Smooth muscle cell of the brain vasculature (primary cell): Measurements from ENCODE around the gene BCO1.

Experiments
- DNase-seq: peaks from one replicate; pipeline ENCODE4 v3.0.0-alpha.2; 2012; ENCODE audit warnings: low read depth, low spot score

BCO1 gene

DNA sequence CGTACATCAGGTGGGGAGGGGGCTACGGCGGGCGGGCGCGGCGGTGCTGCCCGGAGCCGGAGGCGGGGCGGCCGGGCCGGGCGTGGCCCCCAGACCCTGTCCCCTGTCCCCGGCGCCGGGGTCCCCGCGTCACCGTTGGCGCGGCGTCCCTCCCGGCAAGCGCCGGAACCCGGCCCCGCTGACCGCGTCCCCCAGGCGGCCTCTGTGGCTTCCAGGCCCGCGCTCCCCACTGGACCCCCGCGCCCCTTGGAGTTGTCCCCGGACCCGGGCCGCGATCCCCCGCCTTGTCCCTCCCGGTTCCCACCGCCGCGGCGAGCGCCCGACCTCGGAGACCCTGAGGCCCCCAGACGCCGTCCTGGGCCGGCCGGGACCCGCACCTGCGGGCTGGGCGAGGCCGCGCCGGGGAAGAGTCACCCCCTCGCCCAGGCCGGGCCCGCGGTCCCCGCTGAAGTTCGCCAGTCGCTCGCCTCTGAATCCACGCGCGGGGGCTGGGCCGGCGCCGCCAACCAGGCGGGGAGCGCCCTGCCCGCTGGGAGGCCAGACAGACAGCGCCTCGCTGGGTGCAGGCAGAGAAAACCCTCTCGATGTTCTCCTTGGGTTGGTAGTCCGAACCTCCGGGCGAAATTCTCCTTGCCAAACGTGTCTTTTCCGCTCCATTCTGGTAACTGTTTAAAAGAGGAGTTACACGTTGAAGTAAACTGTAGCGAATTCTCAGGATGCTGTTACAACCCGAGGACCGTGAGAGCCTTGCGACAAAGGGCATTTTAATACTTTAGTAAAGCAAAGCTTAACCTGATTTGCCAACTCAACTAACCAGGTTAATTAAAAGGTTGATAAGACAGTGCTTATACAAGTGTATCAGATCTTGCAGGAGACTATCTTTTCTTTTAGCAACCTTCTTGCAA, 77.0 kb downstream of the BCO1 start:
- no peak for DNase-seq

GRCh38 chr16:81316176-81316496, 77.6 kb downstream of the BCO1 start:
- DNase-seq, result no peak

DNA sequence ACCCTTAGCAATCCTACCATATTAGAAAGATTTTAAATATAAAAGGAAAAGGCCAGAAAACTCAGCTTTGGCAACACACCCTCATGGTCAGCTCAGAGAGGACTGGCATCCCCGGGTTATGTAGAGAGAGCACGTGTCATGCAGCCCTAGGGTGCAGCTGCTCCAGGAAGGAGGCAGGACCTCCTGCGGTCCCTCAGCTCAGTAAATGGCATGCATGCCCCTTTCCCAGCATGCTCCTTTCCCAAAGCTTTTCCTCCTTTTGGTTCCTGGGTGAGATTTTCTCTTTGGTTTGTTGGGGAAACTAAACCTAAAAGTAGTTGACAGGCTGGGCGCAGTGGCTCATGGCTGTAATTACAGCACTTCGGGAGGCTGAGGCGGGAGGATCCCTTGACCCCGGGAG, 80.2 kb downstream of the BCO1 start:
- DNase-seq, result no peak

DNA sequence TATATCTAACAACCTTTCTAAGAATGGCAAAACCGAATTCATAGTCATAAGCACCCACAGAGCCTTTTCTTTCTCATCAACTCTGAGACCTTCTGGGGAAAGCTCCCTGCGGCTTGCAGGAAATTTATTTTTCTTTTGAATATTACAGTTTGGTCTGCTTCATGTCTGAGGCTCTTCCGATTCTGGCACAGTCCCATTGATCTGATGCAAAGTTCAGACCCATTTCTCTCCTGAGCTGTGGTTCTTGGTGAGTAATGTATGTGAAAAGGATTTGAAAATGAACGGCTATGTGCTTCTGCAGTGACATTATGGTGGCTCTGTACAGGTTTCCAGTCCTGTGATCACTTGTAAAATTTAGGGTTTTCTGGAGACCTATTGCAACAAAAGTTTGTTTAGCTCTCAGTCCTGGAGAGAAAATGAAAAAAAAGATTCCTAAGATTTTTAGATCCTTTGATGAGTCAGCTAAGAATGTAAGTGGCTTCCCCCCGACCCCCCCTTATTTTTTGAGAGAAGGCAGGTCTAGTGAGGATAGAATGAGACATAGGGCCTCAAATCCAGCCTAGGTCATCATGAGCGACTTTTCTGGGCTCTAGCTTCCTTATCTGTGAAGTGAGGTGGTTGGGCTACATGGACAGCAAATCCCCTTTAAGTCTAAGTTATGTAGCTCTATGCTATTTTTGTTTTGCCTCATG, 80.9 kb downstream of the BCO1 start:
- no peak for DNase-seq

GRCh38 chr16:81321039-81321438, 82.5 kb downstream of the BCO1 start:
- DNase-seq, result no peak

DNA sequence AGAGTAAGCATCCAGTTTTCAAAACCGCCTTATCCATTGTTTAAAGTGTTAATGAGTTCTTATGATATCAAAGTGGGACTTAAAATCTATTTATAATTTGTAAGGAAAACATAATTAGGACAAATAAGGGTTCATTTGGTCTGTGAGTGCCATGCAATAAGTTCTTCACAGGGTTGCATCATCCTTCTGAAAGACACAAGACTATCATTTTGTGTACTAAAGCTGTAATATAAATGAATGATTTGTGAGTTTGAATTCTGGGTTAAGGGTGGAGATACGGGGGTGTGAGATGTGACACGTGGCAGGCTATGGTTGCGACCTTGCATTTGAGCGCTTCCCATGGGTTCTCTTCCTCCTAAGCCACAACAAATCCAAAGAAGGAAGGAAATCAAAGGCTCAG, 83.0 kb downstream of the BCO1 start:
- no peak for DNase-seq

DNA sequence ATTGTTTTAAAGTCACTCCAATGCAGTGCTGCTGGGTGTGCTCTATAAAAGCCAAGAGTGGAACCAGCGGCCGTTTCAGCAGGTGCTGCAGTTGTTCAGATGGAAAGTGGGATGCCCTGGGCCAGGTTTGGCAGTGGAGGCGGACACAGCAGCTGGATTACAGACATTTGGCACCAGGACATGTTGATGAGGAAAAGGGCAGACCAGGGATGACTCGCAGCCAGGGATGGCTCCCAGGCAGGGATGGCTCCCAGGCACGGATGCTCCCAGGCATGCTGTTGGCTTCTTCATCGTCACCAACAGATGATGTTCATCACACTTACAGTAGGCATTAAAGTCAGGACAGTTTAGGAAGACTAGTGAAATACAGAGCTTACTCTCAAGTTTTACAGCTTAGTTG, 86.3 kb downstream of the BCO1 start:
- DNase-seq, result no peak

DNA sequence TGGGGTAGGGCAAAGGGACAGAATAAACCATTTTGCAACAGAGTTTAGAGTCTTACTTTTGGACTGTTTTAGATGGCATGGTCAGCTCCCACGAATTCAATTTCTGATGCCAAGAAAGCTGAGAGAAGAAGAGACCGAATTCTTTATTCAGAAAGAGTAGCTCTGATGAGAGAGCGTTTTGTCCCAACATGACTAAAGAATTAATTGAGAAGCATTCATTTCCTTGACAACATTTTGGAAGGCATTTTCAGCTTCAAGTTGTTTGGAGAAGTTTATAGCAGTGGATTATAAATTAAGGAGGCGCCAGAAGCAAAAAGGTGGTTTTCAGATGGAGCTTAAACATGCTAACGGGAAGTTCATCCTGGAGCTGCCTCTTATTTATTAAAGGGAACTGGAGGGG, 88.5 kb downstream of the BCO1 start:
- no peak for DNase-seq

DNA sequence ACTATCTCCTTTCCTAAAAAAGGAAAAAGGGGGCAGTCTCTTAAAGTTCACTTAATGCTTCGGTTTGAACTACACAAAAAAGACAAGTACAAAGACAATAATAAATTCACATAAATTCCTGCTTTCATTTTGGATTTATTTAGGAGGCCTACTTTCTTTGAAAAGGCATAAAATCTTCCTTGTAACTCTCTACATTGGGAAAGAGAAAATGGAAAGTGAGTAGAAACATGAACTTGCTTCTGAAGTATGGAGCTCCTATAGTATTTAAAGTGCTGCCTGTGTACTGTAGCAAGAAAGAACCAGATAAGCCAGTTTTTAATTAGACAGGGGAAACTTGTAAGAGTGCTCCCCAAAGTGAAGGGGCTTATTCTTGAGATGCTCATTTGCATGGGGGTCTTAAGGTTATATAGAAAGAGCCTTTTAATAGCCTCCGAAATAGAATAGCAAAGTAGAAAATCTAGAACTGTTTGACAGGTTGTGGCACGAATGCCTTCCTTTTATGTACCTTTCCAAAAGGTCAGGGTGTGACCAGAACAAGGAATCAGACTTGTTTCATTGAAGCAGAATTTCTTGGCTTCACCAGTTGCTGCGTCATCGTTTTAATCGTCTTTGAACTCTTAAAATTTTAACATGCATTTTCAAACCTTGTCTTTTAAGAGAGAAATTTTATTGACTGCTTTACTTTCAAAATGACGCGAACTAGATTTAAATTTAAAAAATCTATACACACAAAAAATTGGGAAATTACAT, 89.1 kb downstream of the BCO1 start:
- DNase-seq, result no peak

- no peak for DNase-seq
Measured at GRCh38 chr16:81329947-81330346, 91.5 kb downstream of the BCO1 start.

DNA sequence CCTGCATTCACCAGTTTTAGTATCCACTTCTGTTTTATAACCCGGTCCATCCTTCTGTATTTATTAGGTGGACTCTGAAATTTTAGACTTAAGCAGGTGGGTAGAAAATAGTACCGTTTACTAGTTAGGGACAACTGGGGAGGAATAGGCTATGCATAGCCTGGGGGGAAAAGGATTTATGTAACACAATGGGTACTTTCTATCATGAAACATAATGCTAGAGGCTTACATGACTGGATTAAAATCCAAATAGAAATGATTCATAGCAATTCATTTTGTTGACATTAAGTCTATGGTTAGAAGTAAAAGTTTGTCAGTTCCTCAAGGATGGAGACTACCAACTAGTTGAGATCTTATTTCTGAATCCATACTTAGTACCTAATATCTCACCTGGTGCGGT, 94.9 kb downstream of the BCO1 start:
- DNase-seq, result no peak

GRCh38 chr16:81335669-81336068, 97.2 kb downstream of the BCO1 start:
- no peak for DNase-seq

GRCh38 chr16:81337097-81337496, 98.6 kb downstream of the BCO1 start:
- DNase-seq, result no peak
